Lower lobe of right lung (tissue), 2 donors: Measurements from ENCODE around the gene MACROH2A1. TPM values are rescaled to one million over a fixed set of nuclear protein-coding genes. Genes with fewer than 3 reads are reported as not detected.

Source experiments
- ATAC-seq, 2 donors: fragments of 200-7000 bp; cut with Tn5 transposase; one replicate each; pipeline ENCODE4 v1.9.1; 2020 to 2022; ENCODE audit warnings: mild to moderate bottlenecking in 2 of 2, moderate library complexity in 2 of 2
- DNase-seq: peaks from one replicate; pipeline ENCODE4 v3.0.0-alpha.2; 2020
- H3K27ac ChIP-seq: fragments of 200-600 bp; one replicate; pipeline ENCODE4 v1.8.0; 2022
- H3K27me3 ChIP-seq: fragments of 200-600 bp; one replicate; pipeline ENCODE4 v1.8.0; 2022; ENCODE audit warnings: low read depth
- H3K36me3 ChIP-seq: fragments of 200-600 bp; one replicate; pipeline ENCODE4 v1.8.0; 2022; ENCODE audit warnings: mild to moderate bottlenecking
- H3K4me1 ChIP-seq: fragments of 200-600 bp; one replicate; pipeline ENCODE4 v1.8.0; 2022
- H3K4me3 ChIP-seq: fragments of 200-600 bp; one replicate; pipeline ENCODE4 v1.8.0; 2022; ENCODE audit warnings: mild to moderate bottlenecking
- H3K9me3 ChIP-seq: fragments of 200-600 bp; one replicate; pipeline ENCODE4 v1.8.0; 2022
- CTCF ChIP-seq: fragments of 200-600 bp; IDR thresholded peaks from one replicate; pipeline ENCODE4 v1.8.0; 2022; ENCODE audit warnings: antibody characterized with exemption, mild to moderate bottlenecking
- intact Hi-C: fragments of 100-400 bp; cut with DNase I; formaldehyde crosslinking; loops from one replicate; pipeline ENCODE4 v1.11.0; 2022
- long read RNA-seq: library from polyadenylated mRNA; unstranded; transcript quantifications from one replicate; pipeline ENCODE4 v2.0.0, GENCODE V29; 2021
- total RNA-seq: library from RNA; stranded (reverse); fragmentation: NEBNext Ultra II Directional; extraction: Animal tissue kit (Norgen Biotek cat#: 25700); gene quantifications from one replicate; pipeline ENCODE4 v1.2.1, GENCODE V29; 2021
- donor health status: DM: no; HTN: yes; CAD: no; lungs with severe emphysema.

The MACROH2A1 gene
- total RNA-seq: 258 TPM
- long read RNA-seq, transcript H2AFY-207 (2 exons, 2,769 nt): minor isoform, 6 of 590 reads
- long read RNA-seq, transcript H2AFY-202 (9 exons, 1,859 nt): major isoform, 106 of 590 reads
- long read RNA-seq, transcript H2AFY-217 (9 exons, 2,789 nt): minor isoform, 85 of 590 reads
- long read RNA-seq, partial matches to known transcripts: 22 of 590 reads
- long read RNA-seq, other reads (novel, unspliced or antisense): 365 of 590 reads

- peak; percentile 97 to 98 for ATAC-seq
- Histone ChIP-seq H3K27me3 (no peaks in the 10 kb centered on the region), H3K36me3 (no peaks in the 10 kb centered on the region), H3K4me1 (peaks cover 40% of the 10 kb centered on the region), H3K27ac (peak within 1 kb of the TSS; percentile 95), H3K9me3 (no peaks in the 10 kb centered on the region), H3K4me3 (peak within 1 kb of the TSS; percentile 93)
- TF ChIP-seq CTCF: no peak
- intact Hi-C loops: no loop called here
- peak; percentile 94 for DNase-seq
Measured at GRCh38 chr5:135398855-135399793, at the start of gene MACROH2A1. MACROH2A1 (minus strand) TSS chr5:135399231; CDS start chr5:135389093, 10,138 bp downstream.

DNA sequence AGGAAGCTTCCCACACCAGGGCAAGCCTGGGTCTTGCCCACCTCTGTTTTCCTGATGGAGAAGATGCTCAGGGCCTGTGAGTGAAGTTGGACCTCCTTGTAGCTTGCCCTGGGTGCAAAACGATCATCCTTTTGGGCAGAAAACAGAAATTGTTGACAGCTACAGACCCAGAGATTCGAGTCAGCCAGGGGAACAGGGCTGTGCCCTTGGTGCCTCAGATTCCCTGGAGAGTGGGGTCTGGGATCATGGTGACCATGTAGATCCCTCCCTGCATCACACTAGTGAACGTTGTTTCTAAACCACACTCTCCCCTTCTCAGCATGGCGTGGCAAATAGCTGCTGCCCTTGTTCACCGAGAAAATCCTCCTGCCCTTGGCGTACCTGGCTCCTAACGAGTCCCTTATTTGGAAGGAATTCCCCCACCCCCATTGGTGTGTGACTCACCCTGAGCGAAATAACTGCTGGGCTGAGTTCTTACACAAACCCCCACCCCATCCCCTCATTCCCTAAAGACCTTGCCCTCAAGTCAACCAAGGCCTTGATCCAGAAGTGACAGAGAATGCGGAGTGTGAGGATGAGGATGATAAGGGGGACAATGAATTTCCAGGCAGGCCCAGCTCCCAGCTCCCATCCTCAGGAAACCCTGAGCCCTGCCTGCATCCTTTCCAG, 49.2 kb upstream of the MACROH2A1 start:
- no peak overlapping the region for H3K27ac ChIP-seq
- intact Hi-C loops: no loop called here
- H3K4me3 ChIP-seq: no peak overlapping the region
- H3K27me3 ChIP-seq: peaks cover 4% of the 10 kb centered on the region
- H3K9me3 ChIP-seq: no peaks in the 10 kb centered on the region
- DNase-seq: no peak
- no peaks in the 10 kb centered on the region for H3K36me3 ChIP-seq
- peaks cover 11% of the 10 kb centered on the region for H3K4me1 ChIP-seq
- ATAC-seq: peak; percentile 6 to 10
- no peak for TF ChIP-seq CTCF

DNA sequence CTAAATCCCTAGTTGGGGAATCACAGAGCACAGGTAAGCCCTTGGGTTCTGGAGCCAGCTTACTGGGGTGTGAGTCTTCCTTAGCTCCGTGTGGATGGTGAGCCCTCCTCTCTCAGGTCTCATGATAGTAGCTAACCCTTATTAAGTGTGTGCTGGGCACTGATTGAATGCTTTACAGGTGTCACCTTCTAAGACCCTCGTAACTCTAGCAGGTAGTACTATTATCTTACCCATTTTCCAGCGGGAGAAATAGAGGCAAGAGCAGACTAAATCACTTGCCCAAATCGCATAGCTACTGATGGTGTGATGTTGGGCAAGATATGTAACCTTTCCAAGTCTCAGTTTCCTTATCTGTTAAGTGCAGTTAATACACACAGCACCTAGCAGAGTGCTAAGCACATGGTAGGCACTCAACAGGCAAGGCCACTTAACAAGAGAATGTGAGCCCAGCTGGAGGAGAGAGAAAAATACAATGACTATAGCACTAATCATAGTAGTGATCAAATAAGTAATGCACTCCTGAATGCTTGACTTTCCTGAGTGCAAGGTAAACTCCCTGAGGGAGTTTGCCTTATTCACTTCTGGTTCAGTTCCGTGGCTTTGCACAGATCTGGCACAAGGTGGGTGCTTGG, 48.4 kb upstream of the MACROH2A1 start, which contains the start of gene DCANP1:
Gene DCANP1, minus strand, starts transcription at position 51 of the 632 bp plus-strand sequence. CDS start 240 bp downstream, outside the sequence.
- peaks cover 17% of the 10 kb centered on the region for H3K4me1 ChIP-seq
- TF ChIP-seq CTCF: no peak
- intact Hi-C loops: no loop called here
- no peak within 1 kb of the TSS for H3K27ac ChIP-seq
- no peaks in the 10 kb centered on the region for H3K9me3 ChIP-seq
- peaks cover 4% of the 10 kb centered on the region for H3K27me3 ChIP-seq
- DNase-seq (no peak), ATAC-seq (peak; percentile 88 to 94)
- H3K36me3 ChIP-seq: no peaks in the 10 kb centered on the region
- no peak within 1 kb of the TSS for H3K4me3 ChIP-seq

- no peak for TF ChIP-seq CTCF
- DNase-seq: no peak
- H3K9me3 ChIP-seq: no peaks in the 10 kb centered on the region
- H3K27ac ChIP-seq: no peak overlapping the region
- peaks cover 24% of the 10 kb centered on the region for H3K4me1 ChIP-seq
- H3K36me3 ChIP-seq: no peaks in the 10 kb centered on the region
- peaks cover under 1% of the 10 kb centered on the region for H3K27me3 ChIP-seq
- H3K4me3 ChIP-seq: no peak overlapping the region
- no peak for ATAC-seq
- intact Hi-C loops: no loop called here
Measured at GRCh38 chr5:135446615-135447014, 47.6 kb upstream of the MACROH2A1 start.

DNA sequence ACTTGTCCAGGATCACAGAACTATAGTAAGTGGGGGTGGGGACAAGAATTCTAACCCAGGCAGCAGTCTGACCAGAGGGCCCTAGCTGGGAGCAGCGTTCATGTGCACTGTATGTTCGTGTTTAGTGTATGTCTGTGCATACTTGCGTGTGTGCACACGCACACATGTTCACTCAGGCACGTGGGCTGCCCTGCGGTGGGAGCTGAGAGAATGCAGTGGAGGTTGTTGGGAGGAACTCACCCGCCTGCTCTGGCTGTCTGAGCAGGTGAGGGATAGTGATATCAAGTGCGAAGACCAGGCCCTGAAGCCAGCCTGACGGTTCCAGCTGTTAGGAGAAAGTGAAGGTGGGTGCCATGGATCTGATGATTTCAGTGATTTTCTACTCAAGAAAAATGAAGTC, 47.2 kb upstream of the MACROH2A1 start:
- no peak for DNase-seq
- no peaks in the 10 kb centered on the region for H3K9me3 ChIP-seq
- intact Hi-C loops: no loop called here
- H3K4me3 ChIP-seq: no peak overlapping the region
- H3K27me3 ChIP-seq: no peaks in the 10 kb centered on the region
- no peak for TF ChIP-seq CTCF
- no peak overlapping the region for H3K27ac ChIP-seq
- ATAC-seq: no peak
- H3K36me3 ChIP-seq: no peaks in the 10 kb centered on the region
- H3K4me1 ChIP-seq: peaks cover 26% of the 10 kb centered on the region
